ENCODE data around the gene IL19. TPM values are rescaled to one million over a fixed set of nuclear protein-coding genes. Genes with fewer than 3 reads are reported as not detected.

IL19 gene
- total RNA-seq, 1 experiment from 2014 or later, result not detected

DNA sequence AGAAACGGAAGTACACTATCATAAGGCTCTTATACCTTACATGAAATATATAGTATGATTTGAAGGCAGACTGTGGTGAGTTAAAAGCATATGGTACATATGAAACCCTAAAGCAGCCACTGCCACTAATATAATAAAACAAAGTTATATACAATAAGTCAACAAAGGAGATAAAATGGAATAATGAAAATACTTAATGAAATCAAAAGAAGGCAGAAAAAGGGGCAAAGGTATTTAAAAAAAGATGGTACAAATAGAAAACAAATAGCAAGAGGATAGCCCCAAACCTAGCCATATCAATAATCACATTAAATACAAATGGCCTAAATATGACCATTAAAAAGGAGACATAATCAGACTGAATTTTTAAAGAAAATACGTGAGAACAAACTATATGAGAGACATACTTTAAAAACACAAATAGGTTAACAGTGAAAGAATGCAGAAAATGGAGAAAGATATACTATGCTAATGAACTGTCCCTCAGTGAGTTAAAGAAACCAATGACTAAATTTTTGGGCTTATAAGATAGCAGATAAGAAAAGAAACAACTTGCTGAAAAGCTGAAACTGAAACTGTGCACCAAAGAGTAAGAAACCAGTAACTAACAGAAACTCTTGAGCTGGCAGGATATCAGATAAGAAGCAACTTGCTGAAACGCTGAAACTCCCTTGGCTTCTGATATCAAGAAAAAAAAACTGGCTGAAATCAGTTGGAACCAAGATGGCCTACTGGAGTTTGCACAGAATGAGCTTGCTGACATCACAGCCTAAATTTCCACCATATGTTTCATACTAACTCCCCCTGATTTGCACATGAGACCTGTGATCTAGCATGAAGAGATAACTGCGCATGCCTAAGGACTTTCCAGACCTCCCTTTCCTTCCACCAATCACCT is 46.1 kb downstream of the IL19 start:
- no peaks in the 10 kb centered on the region for H3K79me2 ChIP-seq (ENCODE audit: low read depth)
- no peaks in the 10 kb centered on the region for H4K20me1 ChIP-seq (ENCODE audit: insufficient read depth)
- intact Hi-C loops (cut with micrococcal nuclease; ENCODE audit: unreplicated experiment), result no loop called here
- H2AFZ ChIP-seq, result no peak overlapping the region
- H3K27ac ChIP-seq, result no peak overlapping the region
- ChIA-PET POLR2A (ENCODE audit: unreplicated experiment) (no interaction called here), CTCF (no interaction called here)
- H3K9me3 ChIP-seq (ENCODE audit: insufficient read depth, low read depth), result peaks cover 4% of the 10 kb centered on the region; the same call in 1 of the 2 replicates
- no peaks in the 10 kb centered on the region for H3K27me3 ChIP-seq (ENCODE audit: insufficient read depth, low read depth)
- H3K36me3 ChIP-seq (ENCODE audit: low read depth), result no peaks in the 10 kb centered on the region
- H3K9me2 ChIP-seq (ENCODE audit: insufficient read depth), result no peaks in the 10 kb centered on the region
- H3K4me2 ChIP-seq, result no peak overlapping the region
- no peaks in the 10 kb centered on the region for H3K4me1 ChIP-seq (replicated peaks; ENCODE audit: insufficient read depth)
- no peaks in the 10 kb centered on the region for H3F3A ChIP-seq (ENCODE audit: insufficient read depth, low read depth)
- no peak overlapping the region for H3K4me3 ChIP-seq
- no peak for TF ChIP-seq EZH2 (IDR thresholded peaks at IDR 0.05; ENCODE audit: low read depth)
- TF ChIP-seq, protein P1, sequence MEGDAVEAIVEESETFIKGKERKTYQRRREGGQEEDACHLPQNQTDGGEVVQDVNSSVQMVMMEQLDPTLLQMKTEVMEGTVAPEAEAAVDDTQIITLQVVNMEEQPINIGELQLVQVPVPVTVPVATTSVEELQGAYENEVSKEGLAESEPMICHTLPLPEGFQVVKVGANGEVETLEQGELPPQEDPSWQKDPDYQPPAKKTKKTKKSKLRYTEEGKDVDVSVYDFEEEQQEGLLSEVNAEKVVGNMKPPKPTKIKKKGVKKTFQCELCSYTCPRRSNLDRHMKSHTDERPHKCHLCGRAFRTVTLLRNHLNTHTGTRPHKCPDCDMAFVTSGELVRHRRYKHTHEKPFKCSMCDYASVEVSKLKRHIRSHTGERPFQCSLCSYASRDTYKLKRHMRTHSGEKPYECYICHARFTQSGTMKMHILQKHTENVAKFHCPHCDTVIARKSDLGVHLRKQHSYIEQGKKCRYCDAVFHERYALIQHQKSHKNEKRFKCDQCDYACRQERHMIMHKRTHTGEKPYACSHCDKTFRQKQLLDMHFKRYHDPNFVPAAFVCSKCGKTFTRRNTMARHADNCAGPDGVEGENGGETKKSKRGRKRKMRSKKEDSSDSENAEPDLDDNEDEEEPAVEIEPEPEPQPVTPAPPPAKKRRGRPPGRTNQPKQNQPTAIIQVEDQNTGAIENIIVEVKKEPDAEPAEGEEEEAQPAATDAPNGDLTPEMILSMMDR (conservative IDR thresholded peaks at IDR 0.05), result no peak
- no peak for DNase-seq
- BruUV-seq (replicated peaks), result no TSS peak

DNA sequence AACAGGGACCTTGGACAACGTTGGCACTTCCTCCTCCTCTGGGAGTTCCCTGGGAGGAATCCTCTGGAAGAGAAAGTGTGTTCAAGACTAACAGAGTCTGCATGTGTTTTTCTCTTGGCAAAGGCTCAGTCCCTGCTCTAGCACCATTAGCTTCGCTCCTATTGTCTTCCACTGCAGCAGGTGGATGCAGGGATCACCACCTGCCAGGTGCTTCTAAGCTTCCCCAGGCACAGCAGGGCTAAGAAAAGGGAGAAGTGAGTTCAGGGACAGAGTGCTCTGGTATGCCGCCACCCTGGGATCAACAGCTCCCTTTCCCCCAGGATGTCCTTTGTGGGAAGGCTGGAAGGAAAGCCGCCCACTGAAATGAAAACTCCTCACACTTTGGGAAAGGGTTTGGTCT is 50.9 kb downstream of the IL19 start:
- Histone ChIP-seq H3K9me2 (ENCODE audit: insufficient read depth) (no peaks in the 10 kb centered on the region), H3K9me3 (ENCODE audit: insufficient read depth, low read depth) (no peaks in the 10 kb centered on the region), H4K20me1 (ENCODE audit: insufficient read depth) (no peaks in the 10 kb centered on the region), H2AFZ (no peak overlapping the region), H3K79me2 (ENCODE audit: low read depth) (no peaks in the 10 kb centered on the region), H3K27ac (no peak overlapping the region), H3F3A (ENCODE audit: insufficient read depth, low read depth) (no peaks in the 10 kb centered on the region), H3K4me2 (no peak overlapping the region), H3K36me3 (ENCODE audit: low read depth) (no peaks in the 10 kb centered on the region), H3K4me1 (replicated peaks; ENCODE audit: insufficient read depth) (no peaks in the 10 kb centered on the region), H3K27me3 (ENCODE audit: insufficient read depth, low read depth) (no peaks in the 10 kb centered on the region), H3K4me3 (no peak overlapping the region)
- DNase-seq, result no peak
- ChIA-PET POLR2A (ENCODE audit: unreplicated experiment) (no interaction called here), CTCF (no interaction called here)
- BruUV-seq (replicated peaks), result no TSS peak
- TF ChIP-seq EZH2 (IDR thresholded peaks at IDR 0.05; ENCODE audit: low read depth), result no peak
- intact Hi-C loops (cut with micrococcal nuclease; ENCODE audit: unreplicated experiment), result no loop called here

DNA sequence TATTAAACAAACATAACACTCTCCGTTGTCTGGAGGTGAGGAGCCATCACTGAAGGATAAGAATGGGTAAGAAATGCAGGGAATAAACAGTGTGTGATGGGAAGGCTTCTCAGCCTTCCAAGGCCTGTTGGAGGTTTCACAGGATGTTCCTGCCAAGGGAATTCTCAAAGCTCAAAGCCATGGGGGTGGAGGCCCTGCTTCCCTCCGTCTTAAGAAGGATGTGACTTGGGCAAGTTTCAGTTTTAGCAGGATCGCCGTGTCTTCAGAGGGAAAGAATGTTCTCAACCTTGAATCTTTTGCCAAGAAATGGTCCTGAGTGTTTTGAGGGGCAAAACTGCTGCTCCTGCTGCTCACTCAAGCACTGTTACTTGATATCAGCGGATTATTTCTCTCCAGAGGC is 53.2 kb downstream of the IL19 start:
- H3K4me2 ChIP-seq, result no peak overlapping the region
- POLR2A ChIA-PET (ENCODE audit: unreplicated experiment), result no interaction called here

More for the DNA sequence above, 53.2 kb downstream of the IL19 start:
- Histone ChIP-seq H2AFZ (no peak overlapping the region), H3K9me2 (ENCODE audit: insufficient read depth) (no peaks in the 10 kb centered on the region), H3K79me2 (ENCODE audit: low read depth) (no peaks in the 10 kb centered on the region), H3K27me3 (ENCODE audit: insufficient read depth, low read depth) (no peaks in the 10 kb centered on the region), H3F3A (ENCODE audit: insufficient read depth, low read depth) (no peaks in the 10 kb centered on the region), H3K9me3 (ENCODE audit: insufficient read depth, low read depth) (no peaks in the 10 kb centered on the region), H3K4me3 (no peak overlapping the region), H3K27ac (no peak overlapping the region), H3K36me3 (ENCODE audit: low read depth) (no peaks in the 10 kb centered on the region), H3K4me1 (replicated peaks; ENCODE audit: insufficient read depth) (no peaks in the 10 kb centered on the region), H4K20me1 (ENCODE audit: insufficient read depth) (no peaks in the 10 kb centered on the region)
- BruUV-seq (replicated peaks), result no TSS peak
- CTCF ChIA-PET, result no interaction called here
- intact Hi-C loops (cut with micrococcal nuclease; ENCODE audit: unreplicated experiment), result no loop called here
- no peak for DNase-seq
- TF ChIP-seq EZH2 (IDR thresholded peaks at IDR 0.05; ENCODE audit: low read depth), result no peak
- TF ChIP-seq, protein P1 (conservative IDR thresholded peaks at IDR 0.05), result no peak
